Hepatic stellate cell (primary cell): ENCODE measurements around the gene HOXB5.

Experiments
- DNase-seq: peaks from one replicate; pipeline ENCODE4 v3.0.0; 2011; ENCODE audit warnings: low spot score

HOXB5 gene

GRCh38 chr17:48546924-48547807, 46.4 kb downstream of the HOXB5 start:
- no peak for DNase-seq

GRCh38 chr17:48546137-48546923, 47.2 kb downstream of the HOXB5 start:
- DNase-seq: peak; percentile 46

- DNase-seq: no peak
Observed at GRCh38 chr17:48545539-48545938, 48.0 kb downstream of the HOXB5 start.

- DNase-seq: peak; percentile 78
Observed at GRCh38 chr17:48545022-48545375, 48.6 kb downstream of the HOXB5 start, which contains the start of gene HOXB2. Gene HOXB2, minus strand, starts transcription at chr17:48545109. Its CDS starts 198 bp downstream, at chr17:48544911.

GRCh38 chr17:48544349-48545021, 49.1 kb downstream of the HOXB5 start:
- peak; percentile 75 for DNase-seq

GRCh38 chr17:48543854-48544348, 49.7 kb downstream of the HOXB5 start:
- no peak for DNase-seq

- DNase-seq: peak; percentile 64
Observed at GRCh38 chr17:48543107-48543853, 50.3 kb downstream of the HOXB5 start.

GRCh38 chr17:48542698-48543106, 50.9 kb downstream of the HOXB5 start:
- DNase-seq: no peak

GRCh38 chr17:48542114-48542656, 51.4 kb downstream of the HOXB5 start:
- no peak for DNase-seq

GRCh38 chr17:48541577-48542113, 51.9 kb downstream of the HOXB5 start:
- DNase-seq: peak; percentile 78
